HG03095 (cell line): ENCODE measurements around the gene SPTSSB.

Experiments used
- ATAC-seq: cut with Tn5 transposase; IDR thresholded peaks from one replicate; pipeline ENCODE4 v1.9.1; 2021; ENCODE audit warnings: moderate library complexity; ENCODE audit not compliant: unreplicated experiment

Gene SPTSSB

GRCh38 chr3:161392853-161393252 is 21.5 kb upstream of the SPTSSB start:
- no peak for ATAC-seq

DNA sequence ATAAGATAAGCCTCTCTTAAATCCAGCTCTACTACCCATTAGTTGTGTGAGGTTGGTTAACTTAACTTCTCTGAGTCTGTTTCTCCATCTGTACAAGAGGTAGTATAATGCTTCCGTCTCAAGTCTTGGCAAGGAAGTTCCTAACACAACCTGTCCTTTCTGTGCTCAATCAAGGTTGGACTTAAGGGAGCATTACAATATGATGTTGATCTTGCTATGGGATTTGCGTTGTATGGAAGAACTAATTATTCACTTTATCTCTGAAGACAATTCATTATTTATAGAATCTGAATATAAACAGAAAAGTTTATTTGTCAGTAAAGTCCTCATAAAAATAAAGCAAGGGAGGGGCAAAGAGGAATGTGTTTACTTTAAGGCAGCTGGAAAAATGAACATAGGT is 18.9 kb upstream of the SPTSSB start:
- ATAC-seq, result no peak

DNA sequence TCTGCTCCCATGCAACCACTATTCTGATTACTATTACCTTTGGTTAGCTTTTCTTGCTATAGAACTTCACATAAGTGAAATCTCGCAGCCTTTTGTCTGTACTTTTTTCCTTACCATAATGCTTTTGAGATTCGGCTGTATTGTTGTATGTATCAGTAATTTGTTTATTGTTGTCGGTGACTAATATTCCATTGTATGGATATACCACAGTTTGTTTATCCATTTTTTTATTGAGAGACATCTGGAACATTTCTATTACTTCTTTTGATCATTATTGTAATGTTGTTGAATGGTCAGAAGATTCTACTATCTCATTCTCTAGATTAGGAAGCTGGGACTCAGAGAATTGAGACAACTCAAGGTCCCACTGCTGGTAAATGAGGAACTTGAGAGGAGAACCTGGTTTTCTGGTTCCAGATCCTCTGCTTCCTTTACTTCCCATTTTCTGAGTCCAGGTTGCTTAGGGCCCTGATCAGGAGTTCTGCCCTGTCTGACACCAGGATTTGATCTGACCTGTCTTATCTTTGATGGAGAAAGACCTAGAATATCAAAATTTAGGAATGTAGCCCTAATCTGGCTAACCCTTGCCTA is 18.2 kb upstream of the SPTSSB start:
- ATAC-seq, result no peak

DNA sequence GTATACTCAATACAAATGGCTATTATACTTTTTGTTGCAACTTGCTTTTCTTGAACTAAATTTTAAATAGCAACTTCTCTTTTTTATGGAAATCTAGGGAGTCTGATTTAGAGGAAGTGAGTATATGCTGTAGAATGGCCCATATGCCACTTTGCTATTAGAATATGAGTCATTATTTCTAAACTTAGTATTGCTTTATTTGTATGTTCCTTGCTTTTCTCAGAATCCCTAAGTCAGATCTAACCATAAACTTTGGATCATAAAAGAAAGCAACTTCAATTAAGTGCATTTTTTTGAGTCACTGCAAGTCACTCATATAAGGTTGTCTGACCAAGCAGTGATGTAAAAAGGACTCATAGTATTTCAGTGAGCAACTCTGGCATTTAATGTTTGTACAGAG is 17.5 kb upstream of the SPTSSB start:
- ATAC-seq, result no peak

- ATAC-seq, result no peak
Observed at GRCh38 chr3:161386991-161387770, 15.9 kb upstream of the SPTSSB start.

DNA sequence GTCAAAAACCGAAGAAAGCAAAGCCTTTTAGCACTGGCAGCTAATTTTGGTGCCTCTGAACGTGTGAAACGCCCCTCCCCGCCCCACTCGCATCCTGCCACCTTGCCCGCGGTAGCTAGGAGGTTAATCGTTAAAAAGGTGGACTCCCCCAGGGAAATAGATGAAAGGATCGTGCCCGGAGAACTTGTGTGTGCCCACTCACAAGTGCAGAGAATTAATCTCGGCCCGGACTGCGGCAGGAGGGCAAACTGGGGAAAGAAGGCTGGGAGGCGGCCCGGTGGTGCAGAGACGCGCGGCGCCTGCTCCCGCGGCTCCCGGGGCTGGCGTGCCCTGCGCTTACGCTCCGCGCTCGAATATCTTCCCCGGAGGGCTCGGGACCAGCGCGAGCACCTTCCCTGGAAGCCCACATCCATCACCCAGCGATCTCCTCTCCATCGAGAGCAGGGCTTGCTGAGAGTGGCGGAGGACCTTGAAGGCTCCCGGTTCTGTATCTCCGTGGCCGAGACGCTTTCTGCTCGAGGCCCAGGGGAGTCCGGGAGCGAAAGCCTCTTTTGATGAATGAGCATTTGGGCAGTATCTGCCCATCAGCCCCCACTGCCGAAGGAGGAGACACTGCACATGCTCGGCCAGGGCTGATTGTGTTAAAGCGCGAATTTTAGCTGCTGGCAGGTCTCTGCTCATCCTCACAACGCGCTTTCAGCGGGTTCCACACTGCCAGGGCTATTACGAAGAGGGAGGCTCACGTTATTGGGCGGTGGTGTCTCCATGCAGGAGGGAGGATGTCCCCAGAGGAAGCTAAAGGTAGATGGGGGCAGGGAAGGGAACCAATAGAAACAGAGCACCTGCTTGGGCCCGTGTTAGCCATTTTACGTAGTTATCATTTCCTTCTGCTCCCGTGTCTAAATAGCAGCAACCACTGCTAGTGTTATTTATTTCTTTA is 1.3 kb upstream of the SPTSSB start:
- ATAC-seq, result peak; percentile 43

DNA sequence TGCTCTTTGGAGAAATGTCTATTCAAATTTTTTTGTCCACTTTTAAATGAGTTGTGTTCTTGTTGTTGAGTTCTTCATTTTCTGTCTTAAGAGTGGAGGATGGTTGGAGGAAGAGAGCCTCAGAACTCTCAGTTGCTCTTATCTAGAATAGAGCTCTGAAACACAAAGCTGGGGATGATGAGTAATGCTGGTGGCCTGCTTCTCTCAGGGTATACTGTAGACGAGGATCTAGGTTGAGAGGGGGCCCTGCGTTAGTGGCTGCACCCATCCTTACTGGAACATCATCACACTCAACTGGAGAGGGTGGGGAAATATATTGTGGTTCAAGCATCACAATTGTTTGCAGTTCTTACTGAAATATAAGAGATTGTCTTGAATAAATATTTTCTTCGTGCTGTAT is 1.8 kb downstream of the SPTSSB start:
- ATAC-seq, result no peak

GRCh38 chr3:161366094-161366493 is 5.2 kb downstream of the SPTSSB start:
- ATAC-seq, result no peak

DNA sequence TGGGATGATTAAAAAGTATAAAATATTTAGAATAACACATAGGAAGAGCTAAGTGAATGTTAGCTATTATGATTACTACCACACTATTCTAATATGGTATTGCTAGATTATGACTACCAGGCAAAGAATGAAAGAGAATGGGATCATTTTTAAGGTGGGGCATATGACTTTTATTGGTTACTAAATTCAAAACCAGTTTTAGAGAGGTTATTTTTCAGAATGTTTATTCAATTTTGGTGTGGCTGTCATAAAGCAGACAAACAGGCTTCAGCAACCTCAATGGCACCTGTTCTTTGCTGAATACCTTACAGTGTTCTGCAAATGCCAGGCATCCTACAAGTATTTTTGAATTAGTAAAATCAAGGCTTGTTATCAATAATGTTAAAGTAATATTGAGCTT is 12.8 kb downstream of the SPTSSB start:
- no peak for ATAC-seq

GRCh38 chr3:161356287-161356686 is 15.0 kb downstream of the SPTSSB start:
- ATAC-seq, result no peak

DNA sequence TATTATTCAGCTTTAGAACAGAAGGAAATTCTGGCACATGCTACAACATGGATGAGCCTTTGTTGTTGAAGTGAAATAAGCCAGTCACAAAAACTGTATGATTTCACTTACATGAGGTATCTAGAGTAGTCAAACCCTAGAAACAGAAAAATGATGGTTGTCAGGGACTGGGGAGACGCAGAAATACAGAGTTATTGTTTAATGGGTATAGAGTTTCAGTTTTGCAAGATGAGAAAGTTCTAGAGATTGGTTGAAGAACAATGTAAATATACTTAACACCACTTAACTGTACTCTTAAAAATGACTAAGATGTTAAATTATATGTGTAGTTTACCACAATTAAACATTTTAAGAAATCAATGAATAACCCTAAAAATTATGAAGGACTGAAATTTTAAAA is 15.8 kb downstream of the SPTSSB start:
- no peak for ATAC-seq

GRCh38 chr3:161354554-161354953 is 16.8 kb downstream of the SPTSSB start:
- no peak for ATAC-seq

DNA sequence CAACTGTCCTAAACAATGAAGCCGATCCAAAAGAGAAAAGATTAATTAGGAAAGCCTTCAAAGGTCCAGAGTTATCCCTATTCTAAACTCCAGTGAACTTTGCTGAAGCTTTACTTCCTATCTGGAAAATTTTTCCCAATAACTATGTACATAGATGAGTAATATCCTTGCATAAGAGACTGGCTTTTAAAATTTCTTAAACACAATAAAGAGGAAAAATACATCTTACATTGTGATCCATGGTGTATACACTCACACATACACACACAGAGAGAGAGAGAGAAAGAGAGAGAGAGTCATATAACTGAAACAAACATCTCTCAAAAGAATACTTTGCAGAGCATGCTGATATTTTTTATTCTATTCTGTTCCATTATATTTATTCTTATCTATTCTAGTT is 20.0 kb downstream of the SPTSSB start:
- no peak for ATAC-seq

GRCh38 chr3:161350916-161351315 is 20.4 kb downstream of the SPTSSB start:
- no peak for ATAC-seq

GRCh38 chr3:161349529-161350312 is 21.6 kb downstream of the SPTSSB start:
- ATAC-seq, result no peak

GRCh38 chr3:161348796-161349400 is 22.4 kb downstream of the SPTSSB start:
- ATAC-seq, result no peak

DNA sequence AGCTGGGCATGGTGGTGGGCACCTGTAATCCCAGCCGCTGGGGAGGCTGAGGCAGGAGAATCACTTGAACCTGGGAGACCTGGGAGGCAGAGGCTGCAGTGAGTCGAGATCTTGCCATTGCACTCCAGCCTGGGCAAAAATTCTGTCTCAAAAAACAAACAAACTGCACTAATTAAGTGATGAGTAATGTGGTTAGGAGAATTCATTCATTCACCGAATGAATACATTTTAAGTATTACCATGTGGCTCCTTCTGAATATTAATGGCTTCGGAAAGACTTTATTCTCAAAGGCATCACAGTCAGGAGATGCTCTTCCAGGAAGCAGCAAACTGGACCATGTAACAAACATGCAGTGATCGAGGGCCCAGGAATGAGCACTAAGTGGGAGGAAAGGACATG is 23.6 kb downstream of the SPTSSB start:
- no peak for ATAC-seq

DNA sequence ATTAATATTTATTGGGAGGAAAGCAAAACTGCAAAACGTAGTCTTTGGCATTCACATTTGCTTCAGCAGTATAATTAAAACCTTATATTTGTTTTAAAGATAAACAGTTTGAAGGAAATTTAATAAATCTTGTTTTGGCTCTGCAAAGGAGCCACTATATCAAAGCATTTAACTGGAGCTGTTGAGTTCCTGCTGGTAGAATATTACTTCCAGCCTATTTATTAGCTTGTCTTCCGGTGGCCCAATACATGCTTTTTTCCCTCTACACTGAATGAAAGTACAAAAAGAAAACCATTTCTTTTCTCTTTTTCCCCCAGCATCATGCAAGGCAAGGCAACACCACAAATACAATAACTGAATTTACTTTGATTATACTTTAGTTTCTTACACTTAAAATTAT is 26.3 kb downstream of the SPTSSB start:
- ATAC-seq, result no peak

DNA sequence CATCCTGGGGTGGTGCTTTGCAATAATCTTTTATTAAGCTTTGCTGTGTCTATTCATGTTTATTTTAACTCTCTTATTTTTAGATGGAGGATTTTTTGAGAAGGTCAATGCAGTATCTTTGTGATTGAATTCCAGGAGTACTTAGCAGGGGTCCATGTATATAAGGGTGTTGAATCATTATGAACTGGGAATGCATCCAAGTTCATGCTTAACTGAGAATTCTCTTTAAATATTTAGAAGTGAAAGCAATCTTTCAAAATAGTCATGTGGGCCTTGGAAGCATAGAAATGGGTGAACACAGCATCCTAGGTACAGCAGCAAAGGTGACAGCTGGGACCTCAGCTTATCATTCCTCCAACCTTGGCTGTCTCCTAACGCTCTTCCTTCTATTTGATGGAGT is 27.3 kb downstream of the SPTSSB start:
- no peak for ATAC-seq

- ATAC-seq, result no peak
Observed at GRCh38 chr3:161343540-161343939, 27.8 kb downstream of the SPTSSB start.

GRCh38 chr3:161342629-161343028 is 28.7 kb downstream of the SPTSSB start:
- ATAC-seq, result no peak
